ENCODE data around the gene SPAG4.

DNA sequence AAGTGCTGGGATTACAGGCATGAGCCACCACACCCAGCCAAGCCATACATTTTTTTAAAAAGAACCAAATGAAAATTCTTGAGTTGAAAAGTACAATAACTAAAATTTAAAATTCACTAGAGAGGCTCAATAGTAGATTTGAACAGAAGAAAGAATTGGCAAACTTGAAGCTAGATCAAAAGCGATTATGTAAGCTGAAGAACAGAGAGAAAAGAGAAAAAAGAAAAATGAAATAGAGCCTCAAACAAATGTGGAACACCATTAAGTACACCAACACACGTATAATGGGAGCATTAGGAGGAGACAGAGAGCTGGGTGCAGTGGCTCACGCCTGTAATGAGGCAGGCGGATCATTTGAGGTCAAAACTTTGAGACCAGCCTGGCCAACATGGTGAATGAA lies 42.8 kb upstream of the SPAG4 start:
- TF ChIP-seq, protein P1, sequence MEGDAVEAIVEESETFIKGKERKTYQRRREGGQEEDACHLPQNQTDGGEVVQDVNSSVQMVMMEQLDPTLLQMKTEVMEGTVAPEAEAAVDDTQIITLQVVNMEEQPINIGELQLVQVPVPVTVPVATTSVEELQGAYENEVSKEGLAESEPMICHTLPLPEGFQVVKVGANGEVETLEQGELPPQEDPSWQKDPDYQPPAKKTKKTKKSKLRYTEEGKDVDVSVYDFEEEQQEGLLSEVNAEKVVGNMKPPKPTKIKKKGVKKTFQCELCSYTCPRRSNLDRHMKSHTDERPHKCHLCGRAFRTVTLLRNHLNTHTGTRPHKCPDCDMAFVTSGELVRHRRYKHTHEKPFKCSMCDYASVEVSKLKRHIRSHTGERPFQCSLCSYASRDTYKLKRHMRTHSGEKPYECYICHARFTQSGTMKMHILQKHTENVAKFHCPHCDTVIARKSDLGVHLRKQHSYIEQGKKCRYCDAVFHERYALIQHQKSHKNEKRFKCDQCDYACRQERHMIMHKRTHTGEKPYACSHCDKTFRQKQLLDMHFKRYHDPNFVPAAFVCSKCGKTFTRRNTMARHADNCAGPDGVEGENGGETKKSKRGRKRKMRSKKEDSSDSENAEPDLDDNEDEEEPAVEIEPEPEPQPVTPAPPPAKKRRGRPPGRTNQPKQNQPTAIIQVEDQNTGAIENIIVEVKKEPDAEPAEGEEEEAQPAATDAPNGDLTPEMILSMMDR (IDR thresholded peaks at IDR 0.05) = no peak
- no peak for TF ChIP-seq POLR2AphosphoS5 (IDR thresholded peaks at IDR 0.05)
